A549 treated with CORT108297 at 1 μM for 4 hours (cell line): Measurements from ENCODE around the gene SLC9A1. TPM values are rescaled to one million over a fixed set of nuclear protein-coding genes. Genes with fewer than 3 reads are reported as not detected.

Experiments used
- total RNA-seq: library from RNA; stranded (reverse); fragments of 200-300 nt; extraction: Qiagen RNA extraction; gene quantifications from 5 replicates; pipeline ENCODE4 v1.2.3, GENCODE V29; 2022

The SLC9A1 gene
- total RNA-seq: 11.4 to 13.4 TPM (median 12.7 TPM) in 5 replicates

GRCh38 chr1:27154991-27155781 is at the start of gene SLC9A1:
Gene SLC9A1 (minus strand): TSS chr1:27155125. CDS start chr1:27154334, 791 bp downstream.

Other genes with a start within 250 kb of the SLC9A1 start
- 0.07 TPM in 1 of 5 replicates, not detected in the others for gene NR0B2, start 241.2 kb downstream of the SLC9A1 start, total RNA-seq
- 121 to 141 TPM (median 129 TPM) in 5 replicates for gene NUDC, start 233.4 kb downstream of the SLC9A1 start, total RNA-seq
- 0.07 to 0.08 TPM in 2 of 5 replicates, not detected in the others for gene KDF1, start 194.7 kb downstream of the SLC9A1 start, total RNA-seq
- gene TRNP1, start 161.4 kb downstream of the SLC9A1 start, total RNA-seq: 150 to 235 TPM (median 212 TPM) in 5 replicates
- gene TENT5B, start 142.3 kb downstream of the SLC9A1 start, total RNA-seq: 0.61 to 1.3 TPM (median 1.1 TPM) in 5 replicates
- 6.0 to 8.0 TPM (median 7.4 TPM) in 5 replicates for gene WDTC1, start 79.5 kb upstream of the SLC9A1 start, total RNA-seq
- gene TMEM222, start 167.0 kb upstream of the SLC9A1 start, total RNA-seq: 40.1 to 51.0 TPM (median 50.4 TPM) in 5 replicates
- gene SYTL1, start 186.9 kb upstream of the SLC9A1 start, total RNA-seq: 0.30 to 0.88 TPM (median 0.56 TPM) in 5 replicates
- 8.1 to 13.8 TPM (median 10.2 TPM) in 5 replicates for gene MAP3K6, start 211.8 kb upstream of the SLC9A1 start, total RNA-seq
- not detected in 5 replicates for gene FCN3, start 219.7 kb upstream of the SLC9A1 start, total RNA-seq
- gene CD164L2, start 228.2 kb upstream of the SLC9A1 start, total RNA-seq: not detected in 5 replicates
- gene GPR3, start 237.5 kb upstream of the SLC9A1 start, total RNA-seq: 1.4 to 2.3 TPM (median 2.1 TPM) in 5 replicates